Heart left ventricle (tissue), 16 donors: ENCODE measurements around the gene MAPKAPK3. TPM values are rescaled to one million over a fixed set of nuclear protein-coding genes. Genes with fewer than 3 reads are reported as not detected.

Source experiments
- ATAC-seq, 4 donors: fragments of 200-7000 bp; cut with Tn5 transposase; one replicate each; pipeline ENCODE4 v1.9.1; 2020 to 2022; ENCODE audit warnings: moderate library complexity in 4 of 4, mild to moderate bottlenecking in 3 of 4, moderate number of reproducible peaks in 1 of 4
- DNase-seq, 5 donors: peaks; one replicate each; pipeline ENCODE4 v3.0.0-alpha.2; 2020
- H3K27ac ChIP-seq, 12 donors: fragments of 200-600 bp; sonication (generic) in 4 of 12; one replicate each; pipeline versions ENCODE4 v1.5.0 to v1.8.0; 2016 to 2022; ENCODE audit warnings: mild to moderate bottlenecking in 2 of 12
- H3K27me3 ChIP-seq, 9 donors: fragments of 200-600 bp; sonication (generic) in 2 of 9; one replicate each; pipeline versions ENCODE4 v1.5.1 to v1.8.0; 2016 to 2022; ENCODE audit warnings: mild to moderate bottlenecking in 3 of 9
- H3K36me3 ChIP-seq, 9 donors: fragments of 200-600 bp; sonication (generic) in 2 of 9; one replicate each; pipeline versions ENCODE4 v1.5.0 to v1.8.0; 2018 to 2022; ENCODE audit warnings: mild to moderate bottlenecking in 2 of 9
- H3K4me1 ChIP-seq, 12 donors: fragments of 200-600 bp; sonication (generic) in 4 of 12; one replicate each; pipeline versions ENCODE4 v1.5.0 to v1.8.0; 2016 to 2022; ENCODE audit warnings: mild to moderate bottlenecking in 3 of 12
- H3K4me3 ChIP-seq, 12 donors: fragments of 200-600 bp; sonication (generic) in 4 of 12; one replicate each; pipeline versions ENCODE4 v1.5.0 to v1.8.0; 2017 to 2022; ENCODE audit warnings: mild to moderate bottlenecking in 9 of 12, moderate library complexity in 4 of 12
- H3K9me3 ChIP-seq, 12 donors: fragments of 200-600 bp; sonication (generic) in 4 of 12; one replicate each; pipeline versions ENCODE4 v1.5.0 to v1.8.0; 2016 to 2022; ENCODE audit warnings: mild to moderate bottlenecking in 1 of 12
- POLR2A ChIP-seq, 2 donors: fragments of 450-650 bp; IDR thresholded peaks; one replicate each; pipeline ENCODE4 v1.6.1; 2017; ENCODE audit warnings: antibody characterized with exemption in 2 of 2, mild to moderate bottlenecking in 2 of 2, moderate library complexity in 2 of 2
- WGBS, 4 donors: extraction: QIAGEN DNeasy Blood & Tissue Kit in 2 of 4; methylation state at CpG; one replicate each; pipeline versions ENCODE4 v1.1.5 to v1.1.7; 2013 to 2018; 5-methylcytosine and 5-hydroxymethylcytosine counted together
- intact Hi-C, 10 donors: fragments of 100-400 bp; cut with DNase I; formaldehyde crosslinking; loops; one replicate each; pipeline versions ENCODE4 v1.11.1 to v1.14.2; 2022
- polyA plus RNA-seq, 2 donors: library from polyadenylated mRNA; stranded (reverse); fragments of 200-250 nt; gene quantifications; one replicate each; pipeline ENCODE4 v1.2.3, GENCODE V29; 2013
- total RNA-seq, 9 donors: library from RNA; depleted of rRNA in 2 of 9; stranded (reverse); fragments of >200 nt in 2 of 9; fragmentation: NEBNext Ultra II Directional in 3 of 9; extraction: Animal tissue kit (Norgen Biotek cat#: 25700) in 3 of 9; gene quantifications; one replicate each; pipeline versions ENCODE4 v1.1.0 to v1.2.4, GENCODE V29; 2016 to 2023
- TF ChIP-seq, protein P1 (sequence below), 12 donors: fragments of 200-600 bp; sonication (generic) in 4 of 12; IDR thresholded peaks; one replicate each; pipeline versions ENCODE4 v1.5.0 to v1.8.0; 2018 to 2022; ENCODE audit warnings: antibody characterized with exemption in 12 of 12, mild to moderate bottlenecking in 5 of 12
- donor health status: ischemic (EF 13 %, LVEDD 7.1; RV severe dilation, severe dysfunction).
- donor health status: healthy with polysubstance abuse.
- donor health status: DM: no; HTN: yes; CAD: no.
- donor health status: DM: no; HTN: no; CAD: no.
- donor health status: ischemic (EF 25% LVEDD 6.9; RV normal size, moderate dysfunction).
- donor health status: ischemic (EF 25% LVEDD 5.7; RV mildly dilated, moderate dysfunction).
- donor health status: healthy.
- donor health status: DM: yes; HTN: yes; CAD: no.
- donor health status: ischemic (EF 35%, LVEDD 5.7; RV mildly dilated, moderate dysfunction).
- donor health status: nonischemic (EF 11% LVEDD 7.7; RV severe dilation, severe dysfunction).
- donor health status: DM: yes; HTN: yes; CAD: no.
- donor health status: PGD.
- donor health status: ischemic (EF 29% LVEDD 5.4; RV normal size, mild dysfunction).
- donor health status: nonischemic (EF 23%, LVEDD 6.1; RV moderate dilation, normal function).

Gene MAPKAPK3
- total and polyA plus RNA-seq, 11 donors = 226 to 398 (median 287) TPM

DNA sequence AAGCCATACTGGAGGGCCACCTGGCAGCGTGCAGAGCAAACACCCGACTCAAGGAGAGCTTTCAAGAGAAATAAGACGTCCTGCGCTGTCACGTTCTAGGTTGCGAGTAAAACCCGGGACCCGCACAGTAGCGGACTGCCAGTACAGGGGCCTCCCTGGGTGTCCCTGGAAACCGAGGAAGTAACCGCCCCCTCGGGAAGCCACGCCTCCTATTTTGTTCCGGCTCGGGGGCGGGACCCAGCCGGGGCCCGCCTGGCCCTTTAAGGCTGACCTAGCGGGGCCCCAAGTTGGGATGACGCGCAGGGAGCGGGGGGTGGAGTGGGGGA, 218 bp upstream of the MAPKAPK3 start:
- ATAC-seq = peak; percentile 57 to 74 (median 70)
- H3K4me3 ChIP-seq = peak overlapping the region; percentile 27 to 97 (median 88)
- H3K27ac ChIP-seq = peak overlapping the region in 11 of 12 donors; percentile 63 to 99 (median 97)
- peak; percentile 93 to 96 (median 94) for DNase-seq
- no peaks in the 10 kb centered on the region for H3K27me3 ChIP-seq
- 0 to 1% (median 0%) methylated on average over 16 to 22 of the region's 22 CpGs for WGBS, 4 donors
- no peaks in the 10 kb centered on the region for H3K9me3 ChIP-seq
- peak in 1 of 2 donors; percentile 27 for TF ChIP-seq POLR2A (IDR thresholded peaks at IDR 0.05)
- TF ChIP-seq, protein P1, sequence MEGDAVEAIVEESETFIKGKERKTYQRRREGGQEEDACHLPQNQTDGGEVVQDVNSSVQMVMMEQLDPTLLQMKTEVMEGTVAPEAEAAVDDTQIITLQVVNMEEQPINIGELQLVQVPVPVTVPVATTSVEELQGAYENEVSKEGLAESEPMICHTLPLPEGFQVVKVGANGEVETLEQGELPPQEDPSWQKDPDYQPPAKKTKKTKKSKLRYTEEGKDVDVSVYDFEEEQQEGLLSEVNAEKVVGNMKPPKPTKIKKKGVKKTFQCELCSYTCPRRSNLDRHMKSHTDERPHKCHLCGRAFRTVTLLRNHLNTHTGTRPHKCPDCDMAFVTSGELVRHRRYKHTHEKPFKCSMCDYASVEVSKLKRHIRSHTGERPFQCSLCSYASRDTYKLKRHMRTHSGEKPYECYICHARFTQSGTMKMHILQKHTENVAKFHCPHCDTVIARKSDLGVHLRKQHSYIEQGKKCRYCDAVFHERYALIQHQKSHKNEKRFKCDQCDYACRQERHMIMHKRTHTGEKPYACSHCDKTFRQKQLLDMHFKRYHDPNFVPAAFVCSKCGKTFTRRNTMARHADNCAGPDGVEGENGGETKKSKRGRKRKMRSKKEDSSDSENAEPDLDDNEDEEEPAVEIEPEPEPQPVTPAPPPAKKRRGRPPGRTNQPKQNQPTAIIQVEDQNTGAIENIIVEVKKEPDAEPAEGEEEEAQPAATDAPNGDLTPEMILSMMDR (IDR thresholded peaks at IDR 0.05) = no peak
- intact Hi-C loops = loop anchor here in 9 of 10 donors (1.0 to 10.0 kb wide), 12 partner anchors 36 to 1068 kb away; partner anchors contain the start of genes MANF (in 6 of the 9), HEMK1 (in 1 of the 9) and RBM15B (in 1 of the 9)
- peaks cover 0 to 2% (median 0%) of the 10 kb centered on the region in 9 donors for H3K36me3 ChIP-seq
- peaks cover 0 to 78% (median 60%) of the 10 kb centered on the region in 12 donors for H3K4me1 ChIP-seq

- Histone ChIP-seq H3K4me1 (peaks cover 0 to 80% (median 64%) of the 10 kb centered on the region in 12 donors), H3K27me3 (no peaks in the 10 kb centered on the region), H3K36me3 (peaks cover 0 to 12% (median 0%) of the 10 kb centered on the region in 9 donors), H3K9me3 (no peaks in the 10 kb centered on the region), H3K4me3 (peak overlapping the region; percentile 70 to 97 (median 88)), H3K27ac (peak overlapping the region; percentile 85 to 99 (median 97))
- intact Hi-C loops = loop anchor here in 9 of 10 donors (2.0 to 10.0 kb wide), 10 partner anchors 31 to 1067 kb away; partner anchors contain the start of genes MANF (in 6 of the 9) and RBM15B (in 1 of the 9)
- DNase-seq (peak in 4 of 5 donors; percentile 62 to 83 (median 72)), ATAC-seq (peak; percentile 14 to 31 (median 18))
- TF ChIP-seq POLR2A (IDR thresholded peaks at IDR 0.05) = no peak
- TF ChIP-seq, protein P1 (IDR thresholded peaks at IDR 0.05) = no peak
- WGBS, 4 donors = 31 to 80% (median 44%) methylated on average over 1 to 6 of the region's 6 CpGs
Measured at GRCh38 chr3:50617911-50618481, 1.0 kb downstream of the MAPKAPK3 start.

- DNase-seq (peak in 1 of 5 donors; percentile 16), ATAC-seq (no peak)
- peak overlapping the region in 2 of 12 donors; percentile 25 to 95 for H3K4me3 ChIP-seq
- TF ChIP-seq, protein P1 (IDR thresholded peaks at IDR 0.05) = no peak
- no peak for TF ChIP-seq POLR2A (IDR thresholded peaks at IDR 0.05)
- peaks cover 0 to 13% (median 0%) of the 10 kb centered on the region in 9 donors for H3K36me3 ChIP-seq
- H3K4me1 ChIP-seq = peaks cover 0 to 93% (median 75%) of the 10 kb centered on the region in 12 donors
- 80 to 89% (median 86%) methylated on average over 1 of the region's 1 CpG for WGBS, 4 donors
- H3K27me3 ChIP-seq = no peaks in the 10 kb centered on the region
- intact Hi-C loops = loop anchor here in 3 of 10 donors (2.0 to 10.0 kb wide), 3 partner anchors 24 to 762 kb away; no protein-coding TSS in a partner anchor
- H3K9me3 ChIP-seq = no peaks in the 10 kb centered on the region
- H3K27ac ChIP-seq = peak overlapping the region; percentile 56 to 99 (median 97)
Measured at GRCh38 chr3:50620420-50620819, 3.5 kb downstream of the MAPKAPK3 start.

DNA sequence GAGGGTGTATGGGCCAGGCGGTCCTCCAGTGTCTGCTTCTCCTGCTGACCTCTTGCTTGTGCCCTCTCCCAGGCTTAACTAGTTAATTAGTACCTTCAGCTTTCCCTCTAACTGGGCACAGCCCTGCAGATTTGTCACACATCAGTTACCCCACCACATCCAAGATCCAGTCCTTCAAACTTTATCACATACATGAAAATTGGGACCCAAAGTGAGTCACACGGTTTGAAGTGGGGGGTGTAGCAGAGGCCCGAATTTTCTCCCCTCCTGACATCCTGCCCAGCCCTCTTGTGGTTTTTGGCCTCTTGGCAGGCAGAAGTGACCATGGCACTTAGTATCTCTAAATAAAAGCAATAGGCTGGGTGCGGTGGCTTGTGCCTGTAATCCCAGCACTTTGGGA, 3.9 kb downstream of the MAPKAPK3 start:
- DNase-seq (peak in 2 of 5 donors; percentile 37 to 64), ATAC-seq (no peak)
- intact Hi-C loops = loop anchor here in 3 of 10 donors (2.0 to 10.0 kb wide), 3 partner anchors 24 to 761 kb away; no protein-coding TSS in a partner anchor
- H3K36me3 ChIP-seq = peaks cover 0 to 13% (median 0%) of the 10 kb centered on the region in 9 donors
- H3K27ac ChIP-seq = peak overlapping the region in 11 of 12 donors; percentile 57 to 99 (median 97)
- H3K9me3 ChIP-seq = no peaks in the 10 kb centered on the region
- WGBS, 4 donors = 20 to 40% (median 30%) methylated on average over 4 of the region's 4 CpGs
- no peaks in the 10 kb centered on the region for H3K27me3 ChIP-seq
- peak overlapping the region in 1 of 12 donors; percentile 95 for H3K4me3 ChIP-seq
- peaks cover 0 to 93% (median 79%) of the 10 kb centered on the region in 12 donors for H3K4me1 ChIP-seq
- TF ChIP-seq, protein P1 (IDR thresholded peaks at IDR 0.05) = peak in 1 of 12 donors; percentile 8
- no peak for TF ChIP-seq POLR2A (IDR thresholded peaks at IDR 0.05)
